IMR-90 (cell line): Measurements from ENCODE around the gene DOK6. TPM values are rescaled to one million over a fixed set of nuclear protein-coding genes. Genes with fewer than 3 reads are reported as not detected.

ENCODE experiments used
- ATAC-seq: fragments of 200-7000 bp; cut with Tn5 transposase; 2 replicates; pipeline ENCODE4 v1.9.1; 2020; ENCODE audit warnings: low read depth, mild to moderate bottlenecking, moderate library complexity
- BruUV-seq: library from RNA; stranded (reverse); fragments of 400-500 nt; replicated peaks from 2 replicates; lab custom pipeline; 2021; lab: Mats Ljungman, UMichigan
- CTCF ChIA-PET: fragments of 300-600 bp; formaldehyde crosslinking; extraction: SDS; loops from one replicate; lab custom pipeline; 2021; ENCODE audit warnings: antibody characterized with exemption; lab: Yijun Ruan, JAX
- POLR2A ChIA-PET: fragments of 300-600 bp; sonication (Branson Sonifier 250); formaldehyde crosslinking; loops from one replicate; lab custom pipeline; 2022; ENCODE audit warnings: antibody characterized with exemption; ENCODE audit not compliant: unreplicated experiment; lab: Charles Lee
- DNase-seq: peaks from one replicate; pipeline ENCODE4 v3.0.0; 2013
- H2AFZ ChIP-seq: replicated peaks from 2 replicates; pipeline ENCODE3; 2013; ENCODE audit warnings: low read length, mild to moderate bottlenecking; ENCODE audit not compliant: poor library complexity
- H2AK5ac ChIP-seq: 2 replicates; pipeline ENCODE4 v1.6.1; 2013; ENCODE audit warnings: low read depth, low read length, inconsistent platforms
- H2AK9ac ChIP-seq: replicated peaks from 2 replicates; pipeline ENCODE3; 2013; ENCODE audit warnings: mild to moderate bottlenecking, low read depth, low read length, moderate library complexity; ENCODE audit not compliant: poor library complexity
- H2BK120ac ChIP-seq: 2 replicates; pipeline ENCODE4 v1.6.1; 2013; ENCODE audit warnings: low read depth, low read length, inconsistent platforms
- H2BK15ac ChIP-seq: 3 replicates; pipeline ENCODE4 v1.6.1; 2013; ENCODE audit warnings: low read depth, low read length, inconsistent platforms
- H2BK20ac ChIP-seq: 2 replicates; pipeline ENCODE4 v1.6.1; 2013; ENCODE audit warnings: low read depth, mild to moderate bottlenecking, inconsistent platforms, low read length, moderate library complexity
- H2BK5ac ChIP-seq: 2 replicates; pipeline ENCODE4 v1.6.1; 2013; ENCODE audit warnings: mild to moderate bottlenecking, low read depth, low read length, inconsistent platforms; ENCODE audit not compliant: poor library complexity, severe bottlenecking
- H3K14ac ChIP-seq: replicated peaks from 2 replicates; pipeline ENCODE4 v1.6.1; 2013; ENCODE audit warnings: low read depth, low read length, inconsistent platforms
- H3K18ac ChIP-seq: 2 replicates; pipeline ENCODE4 v1.6.1; 2013; ENCODE audit warnings: low read depth, low read length, control low read depth
- H3K23ac ChIP-seq: 2 replicates; pipeline ENCODE4 v1.6.1; 2013; ENCODE audit warnings: low read depth, low read length, inconsistent platforms
- H3K27ac ChIP-seq: 2 replicates; pipeline ENCODE4 v1.5.1; 2013; ENCODE audit warnings: mild to moderate bottlenecking, control low read depth, low read length; ENCODE audit not compliant: insufficient read depth
- H3K27me3 ChIP-seq: 2 replicates; pipeline ENCODE4 v1.6.1; 2013; ENCODE audit warnings: low read length; ENCODE audit not compliant: control insufficient read depth, insufficient read depth
- H3K36me3 ChIP-seq: 2 replicates; pipeline ENCODE4 v1.6.1; 2013; ENCODE audit warnings: low read length, mixed read lengths; ENCODE audit not compliant: control insufficient read depth, insufficient read depth
- H3K4ac ChIP-seq: 2 replicates; pipeline ENCODE4 v1.6.1; 2013; ENCODE audit warnings: low read depth, low read length, inconsistent platforms
- H3K4me1 ChIP-seq: 2 replicates; pipeline ENCODE4 v1.6.1; 2013; ENCODE audit warnings: low read length, mixed read lengths; ENCODE audit not compliant: control insufficient read depth, insufficient read depth
- H3K4me2 ChIP-seq: 2 replicates; pipeline ENCODE4 v1.6.1; 2013; ENCODE audit warnings: low read depth, mild to moderate bottlenecking, control low read depth, low read length, moderate library complexity
- H3K4me3 ChIP-seq: 2 replicates; pipeline ENCODE4 v1.5.1; 2013; ENCODE audit warnings: low read depth, mild to moderate bottlenecking, control low read depth, low read length, moderate library complexity; ENCODE audit not compliant: insufficient read depth
- H3K56ac ChIP-seq: 2 replicates; pipeline ENCODE4 v1.6.1; 2013; ENCODE audit warnings: low read length, inconsistent platforms; ENCODE audit not compliant: insufficient read depth; ENCODE audit errors: extremely low read depth
- H3K79me1 ChIP-seq, 2 experiments: 2 replicates each; pipeline ENCODE4 v1.6.1; 2013; ENCODE audit warnings: low read length in 2 of 2, inconsistent platforms in 1 of 2, low read depth in 1 of 2
- H3K9ac ChIP-seq: 2 replicates; pipeline ENCODE4 v1.6.1; 2013; ENCODE audit warnings: low read depth, low read length, control low read depth
- H3K9me1 ChIP-seq: 2 replicates; pipeline ENCODE4 v1.6.1; 2013; ENCODE audit warnings: low read length, inconsistent platforms; ENCODE audit not compliant: insufficient read depth
- H3K9me3 ChIP-seq: 2 replicates; pipeline ENCODE4 v1.6.1; 2013; ENCODE audit warnings: low read length; ENCODE audit not compliant: control insufficient read depth, insufficient read depth
- H4K20me1 ChIP-seq: 2 replicates; pipeline ENCODE4 v1.6.1; 2013; ENCODE audit warnings: low read length, inconsistent platforms; ENCODE audit not compliant: insufficient read depth
- H4K5ac ChIP-seq: 2 replicates; pipeline ENCODE4 v1.6.1; 2013; ENCODE audit warnings: mild to moderate bottlenecking, low read depth, low read length, control low read depth
- H4K8ac ChIP-seq, 2 experiments: 2 replicates each; pipeline ENCODE4 v1.6.1; 2013; ENCODE audit warnings: low read depth in 2 of 2, low read length in 2 of 2, control low read depth in 1 of 2, inconsistent platforms in 1 of 2
- H4K91ac ChIP-seq: 2 replicates; pipeline ENCODE4 v1.6.1; 2013; ENCODE audit warnings: low read depth, low read length, inconsistent platforms; ENCODE audit not compliant: insufficient read depth
- RAD21 ChIP-seq: IDR thresholded peaks from 2 replicates; pipeline ENCODE4 v1.6.1; 2012; ENCODE audit warnings: low read length, improper control_type of control experiment
- WGBS, 2 experiments: methylation state at CpG; one replicate each; pipeline versions ENCODE4 v1.1.5 to v1.1.7; 2013; ENCODE audit warnings: missing lambda C conversion rate in 2 of 2; ENCODE audit not compliant: insufficient read length in 1 of 2; ENCODE audit errors: extremely low coverage in 2 of 2; 5-methylcytosine and 5-hydroxymethylcytosine counted together
- dilution Hi-C: fragments of 300-500 bp; cut with HindIII; formaldehyde crosslinking; loops from one replicate; pipeline ENCODE4 v1.14.3; 2018; ENCODE audit warnings: low sequenced_read_pairs; ENCODE audit not compliant: unreplicated experiment
- in situ Hi-C: fragments of 300-500 bp; cut with MboI; formaldehyde crosslinking; loops from 3 replicates; pipeline ENCODE4 v1.14.3; 2019; ENCODE audit warnings: low sequenced_read_pairs, inconsistent platforms, mixed read lengths
- intact Hi-C: fragments of 100-400 bp; cut with micrococcal nuclease; formaldehyde crosslinking; loops from 2 replicates; pipeline ENCODE4 v1.10.0; 2022
- polyA plus RNA-seq, 3 experiments: library from polyadenylated mRNA; depleted of rRNA; stranded (reverse); fragments of >200 nt; gene quantifications; 2 replicates each; pipeline ENCODE4 v1.2.3, GENCODE V29; 2012; ENCODE audit warnings: low replicate concordance in 1 of 3
- total RNA-seq: library from RNA; depleted of rRNA; stranded (reverse); fragments of >200 nt; gene quantifications from 2 replicates; pipeline ENCODE4 v1.2.3, GENCODE V29; 2012

Gene DOK6
- total and polyA plus RNA-seq, 2 of the 4 experiments (the other 2 are of a cell fraction): 1.9 to 2.7 TPM

- intact Hi-C loops: no loop called here
These were observed 318.3 kb downstream of the DOK6 start for GRCh38 chr18:69718912-69719547.

More at GRCh38 chr18:69718912-69719547, 318.3 kb downstream of the DOK6 start:
- Histone ChIP-seq H3K56ac (no peak overlapping the region), H2AK5ac (no peak overlapping the region), H2BK20ac (no peak overlapping the region), H3K4me2 (no peak overlapping the region), H3K36me3 (no peaks in the 10 kb centered on the region), H2BK5ac (no peak overlapping the region), H2AK9ac (no peak overlapping the region), H4K5ac (no peak overlapping the region), H4K20me1 (no peaks in the 10 kb centered on the region), H3K9me1 (no peaks in the 10 kb centered on the region), H3K4ac (no peak overlapping the region), H3K79me1 (no peaks in the 10 kb centered on the region), H4K91ac (no peak overlapping the region), H2BK15ac (no peak overlapping the region), H2BK120ac (no peak overlapping the region), H3K27ac (no peak overlapping the region), H2AFZ (no peak overlapping the region), H3K14ac (no peak overlapping the region), H3K9ac (no peak overlapping the region), H3K18ac (no peak overlapping the region), H3K4me3 (no peak overlapping the region), H3K23ac (no peak overlapping the region), H3K4me1 (no peaks in the 10 kb centered on the region), H4K8ac (no peak overlapping the region), H3K27me3 (no peaks in the 10 kb centered on the region), H3K9me3 (peaks cover 13% of the 10 kb centered on the region)
- WGBS, 2 experiments: no CpG with 5 or more reads among the region's 1 CpG
- no peak for TF ChIP-seq RAD21
- in situ Hi-C loops (no loop called here), dilution Hi-C loops (no loop called here)
- ChIA-PET POLR2A (no interaction called here), CTCF (no interaction called here)
- ATAC-seq (no peak), DNase-seq (no peak)
- no TSS peak for BruUV-seq
